WTC11 (cell line): Measurements from ENCODE around the gene HPS1. TPM values are rescaled to one million over a fixed set of nuclear protein-coding genes. Genes with fewer than 3 reads are reported as not detected.

Experiments used
- ATAC-seq: fragments of 200-7000 bp; cut with Tn5 transposase; 2 replicates; pipeline ENCODE4 v1.10.0; 2021; ENCODE audit warnings: mild to moderate bottlenecking, moderate library complexity
- CTCF ChIA-PET: fragments of 300-600 bp; sonication (Branson Sonifier 250); formaldehyde crosslinking; loops from one replicate; lab custom pipeline; 2021; ENCODE audit warnings: antibody characterized with exemption; lab: Charles Lee
- POLR2A ChIA-PET: fragments of 350-600 bp; sonication (Branson Sonifier 250); formaldehyde crosslinking; loops from one replicate; lab custom pipeline; 2021; ENCODE audit warnings: antibody characterized with exemption; lab: Charles Lee
- DNase-seq: peaks from one replicate; pipeline ENCODE4 v3.0.0; 2021; ENCODE audit warnings: low spot score
- H3K27ac Mint-ChIP-seq: 2 replicates; pipeline ENCODE4 v1.8.0; 2021; ENCODE audit warnings: mixed read lengths
- H3K27me3 Mint-ChIP-seq: 2 replicates; pipeline ENCODE4 v1.8.0; 2021; ENCODE audit warnings: low read depth, mild to moderate bottlenecking, moderate library complexity, mixed read lengths
- H3K36me3 Mint-ChIP-seq: 2 replicates; pipeline ENCODE4 v1.8.0; 2021; ENCODE audit warnings: mixed read lengths
- H3K4me1 Mint-ChIP-seq: 2 replicates; pipeline ENCODE4 v1.8.0; 2022; ENCODE audit warnings: mixed read lengths
- H3K4me3 Mint-ChIP-seq: 2 replicates; pipeline ENCODE4 v1.8.0; 2021; ENCODE audit warnings: mild to moderate bottlenecking, moderate library complexity, mixed read lengths
- H3K9me3 Mint-ChIP-seq: 2 replicates; pipeline ENCODE4 v1.8.0; 2021; ENCODE audit warnings: mixed read lengths
- ATF6 ChIP-seq: sonication (generic); formaldehyde crosslinking; IDR thresholded peaks from 2 replicates; pipeline ENCODE4 v1.8.1; 2023; ENCODE audit warnings: mild to moderate bottlenecking, missing genetic modification reagents
- CDX4 ChIP-seq: fragments of 250-450 bp; sonication (Bioruptor Pico); IDR thresholded peaks from 2 replicates; pipeline ENCODE4 v1.9.0; 2021; ENCODE audit warnings: moderate library complexity, mild to moderate bottlenecking, inconsistent platforms, borderline replicate concordance
- E2F1 ChIP-seq: sonication (generic); formaldehyde crosslinking; IDR thresholded peaks from 2 replicates; pipeline ENCODE4 v1.8.0; 2022; ENCODE audit warnings: mild to moderate bottlenecking, missing genetic modification reagents
- E2F5 ChIP-seq: sonication (generic); formaldehyde crosslinking; IDR thresholded peaks from 2 replicates; pipeline ENCODE4 v1.8.1; 2022; ENCODE audit warnings: mild to moderate bottlenecking, moderate library complexity, missing genetic modification reagents
- ETV6 ChIP-seq: sonication (generic); formaldehyde crosslinking; IDR thresholded peaks from 2 replicates; pipeline ENCODE4 v1.8.1; 2022; ENCODE audit warnings: mild to moderate bottlenecking, missing genetic modification reagents
- FOXJ3 ChIP-seq: sonication (generic); formaldehyde crosslinking; IDR thresholded peaks from 2 replicates; pipeline ENCODE4 v1.9.0; 2021; ENCODE audit warnings: missing genetic modification reagents, mild to moderate bottlenecking, borderline replicate concordance
- GRHL2 ChIP-seq: fragments of 250-450 bp; sonication (Bioruptor Pico); IDR thresholded peaks from 2 replicates; pipeline ENCODE4 v1.8.0; 2022; ENCODE audit warnings: mild to moderate bottlenecking, moderate library complexity; ENCODE audit not compliant: insufficient replicate concordance, severe bottlenecking
- GTF2I ChIP-seq: fragments of 250-450 bp; sonication (Bioruptor Pico); conservative IDR thresholded peaks from 2 replicates; pipeline ENCODE4 v1.4.0; 2021; ENCODE audit warnings: mild to moderate bottlenecking
- HMGA2 ChIP-seq: fragments of 250-450 bp; sonication (Bioruptor Pico); IDR thresholded peaks from 2 replicates; pipeline ENCODE4 v1.4.0; 2021; ENCODE audit warnings: mild to moderate bottlenecking, moderate library complexity
- NFATC4 ChIP-seq: fragments of 250-450 bp; sonication (Bioruptor Pico); IDR thresholded peaks from 2 replicates; pipeline ENCODE4 v1.9.0; 2021; ENCODE audit warnings: mild to moderate bottlenecking
- NFYB ChIP-seq: sonication (generic); formaldehyde crosslinking; conservative IDR thresholded peaks from 2 replicates; pipeline ENCODE4 v1.8.0; 2022; ENCODE audit warnings: low read depth, missing genetic modification reagents
- NR1H2 ChIP-seq: sonication (generic); formaldehyde crosslinking; IDR thresholded peaks from 2 replicates; pipeline ENCODE4 v1.9.0; 2021; ENCODE audit warnings: mild to moderate bottlenecking, moderate library complexity, missing genetic modification reagents
- NR3C1 ChIP-seq: sonication (generic); formaldehyde crosslinking; conservative IDR thresholded peaks from 2 replicates; pipeline ENCODE4 v1.8.1; 2023; ENCODE audit warnings: low read depth, mild to moderate bottlenecking, missing genetic modification reagents
- OVOL2 ChIP-seq: fragments of 250-450 bp; sonication (Bioruptor Pico); IDR thresholded peaks from 2 replicates; pipeline ENCODE4 v1.9.0; 2021; ENCODE audit warnings: mild to moderate bottlenecking, borderline replicate concordance
- RELA ChIP-seq: sonication (generic); formaldehyde crosslinking; IDR thresholded peaks from 2 replicates; pipeline ENCODE4 v1.8.1; 2022; ENCODE audit warnings: missing genetic modification reagents, mild to moderate bottlenecking, borderline replicate concordance
- SMAD4 ChIP-seq: sonication (generic); formaldehyde crosslinking; IDR thresholded peaks from 2 replicates; pipeline ENCODE4 v1.8.0; 2022; ENCODE audit warnings: mild to moderate bottlenecking, missing genetic modification reagents
- SP1 ChIP-seq: sonication (generic); formaldehyde crosslinking; conservative IDR thresholded peaks from 2 replicates; pipeline ENCODE4 v1.8.1; 2022; ENCODE audit warnings: missing genetic modification reagents
- ZBTB43 ChIP-seq: sonication (generic); formaldehyde crosslinking; IDR thresholded peaks from 2 replicates; pipeline ENCODE4 v1.8.1; 2023; ENCODE audit warnings: mild to moderate bottlenecking, missing genetic modification reagents
- ZNF396 ChIP-seq: fragments of 250-450 bp; sonication (Bioruptor Pico); IDR thresholded peaks from 2 replicates; pipeline ENCODE4 v1.8.0; 2021; ENCODE audit warnings: mild to moderate bottlenecking, moderate library complexity, borderline replicate concordance
- ZNF416 ChIP-seq: fragments of 250-450 bp; sonication (Bioruptor Pico); IDR thresholded peaks from 2 replicates; pipeline ENCODE4 v1.9.0; 2021; ENCODE audit warnings: mild to moderate bottlenecking, inconsistent platforms
- ZNF423 ChIP-seq: fragments of 250-450 bp; sonication (Bioruptor Pico); IDR thresholded peaks from 2 replicates; pipeline ENCODE4 v2.1.2; 2022; ENCODE audit warnings: mild to moderate bottlenecking, moderate library complexity
- total RNA-seq: library from RNA; stranded (reverse); gene quantifications from 3 replicates; pipeline ENCODE4 v1.2.3, GENCODE V29; 2021

Gene HPS1
- total RNA-seq, 1 experiment from 2014 or later = 49.3 TPM

- DNase-seq (no peak), ATAC-seq (no peak)
- H3K27me3 Mint-ChIP-seq = no peaks in the 10 kb centered on the region
- H3K4me1 Mint-ChIP-seq = peaks cover 22% of the 10 kb centered on the region
- peaks cover 20% of the 10 kb centered on the region for H3K9me3 Mint-ChIP-seq
- TF ChIP-seq SMAD4 (CRISPR knock-in tag) (no peak), ETV6 (no peak), NFATC4 (CRISPR knock-in tag) (no peak), ZNF423 (CRISPR knock-in tag) (no peak), OVOL2 (CRISPR knock-in tag) (no peak), ZNF416 (CRISPR knock-in tag) (no peak)
- no peak overlapping the region for H3K4me3 Mint-ChIP-seq
- no peak overlapping the region for H3K27ac Mint-ChIP-seq
- ChIA-PET CTCF (no interaction called here), POLR2A (no interaction called here)
- H3K36me3 Mint-ChIP-seq = peaks cover 12% of the 10 kb centered on the region
Measured at GRCh38 chr10:98377536-98377935, 69.2 kb downstream of the HPS1 start.

- Mint-ChIP-seq H3K9me3 (peaks cover 20% of the 10 kb centered on the region), H3K4me1 (peaks cover 22% of the 10 kb centered on the region), H3K4me3 (no peak overlapping the region), H3K27ac (no peak overlapping the region), H3K27me3 (no peaks in the 10 kb centered on the region), H3K36me3 (peaks cover 12% of the 10 kb centered on the region)
- ChIA-PET POLR2A (no interaction called here), CTCF (no interaction called here)
- no peak for TF ChIP-seq ZBTB43 (CRISPR knock-in tag)
- TF ChIP-seq FOXJ3 (CRISPR knock-in tag) = no peak
- no peak for TF ChIP-seq E2F1 (CRISPR knock-in tag)
- no peak for TF ChIP-seq RELA (CRISPR knock-in tag)
- no peak for TF ChIP-seq GTF2I (CRISPR knock-in tag)
- no peak for TF ChIP-seq NR3C1 (CRISPR knock-in tag)
- no peak for TF ChIP-seq SP1 (CRISPR knock-in tag)
- TF ChIP-seq CDX4 = no peak
- no peak for TF ChIP-seq NFYB (CRISPR knock-in tag)
- TF ChIP-seq GRHL2 (CRISPR knock-in tag) = no peak
- no peak for TF ChIP-seq NR1H2 (CRISPR knock-in tag)
- TF ChIP-seq E2F5 (CRISPR knock-in tag) = no peak
- no peak for TF ChIP-seq ATF6 (CRISPR knock-in tag)
- TF ChIP-seq ZNF396 = no peak
- TF ChIP-seq HMGA2 (CRISPR knock-in tag) = no peak
- no peak for DNase-seq
- no peak for ATAC-seq
Measured at GRCh38 chr10:98377001-98377400, 69.7 kb downstream of the HPS1 start.
